Gastrocnemius medialis (tissue), 4 donors: ENCODE data around the gene GTF3C1. TPM values are rescaled to one million over a fixed set of nuclear protein-coding genes. Genes with fewer than 3 reads are reported as not detected.

ENCODE experiments used
- ATAC-seq, 2 donors: fragments of 150-250 bp; one replicate each; pipeline ENCODE4 v1.9.1; 2016
- DNase-seq, 2 donors: peaks; one replicate each; pipeline ENCODE4 v3.0.0-alpha.2; 2019
- H3K27ac ChIP-seq, 4 donors: fragments of 200-600 bp; sonication (generic); 1 replicate in 1 of 4; 2 replicates in 3 of 4; pipeline ENCODE4 v1.5.1; 2016 to 2018; ENCODE audit warnings: mild to moderate bottlenecking in 2 of 4, moderate library complexity in 1 of 4
- H3K27me3 ChIP-seq, 3 donors: fragments of 200-600 bp; sonication (generic) in 2 of 3; 1 replicate in 1 of 3; 2 replicates in 2 of 3; pipeline versions ENCODE4 v1.5.1 to v1.6.0; 2016 to 2019; ENCODE audit warnings: mild to moderate bottlenecking in 1 of 3, moderate library complexity in 1 of 3
- H3K36me3 ChIP-seq, 2 donors: fragments of 200-600 bp; sonication (generic) in 1 of 2; one replicate each; pipeline ENCODE4 v1.5.1; 2017 to 2018
- H3K4me1 ChIP-seq, 2 donors: fragments of 200-600 bp; sonication (generic) in 1 of 2; one replicate each; pipeline ENCODE4 v1.5.1; 2016 to 2017; ENCODE audit warnings: mild to moderate bottlenecking in 2 of 2
- H3K4me3 ChIP-seq, 4 donors: fragments of 200-600 bp; sonication (generic) in 3 of 4; 1 replicate in 1 of 4; 2 replicates in 3 of 4; pipeline ENCODE4 v1.5.1; 2016 to 2019; ENCODE audit warnings: mild to moderate bottlenecking in 2 of 4
- H3K9me3 ChIP-seq, 3 donors: fragments of 200-600 bp; sonication (generic) in 2 of 3; 1 replicate in 1 of 3; 2 replicates in 2 of 3; pipeline ENCODE4 v1.5.1; 2016 to 2019
- POLR2A ChIP-seq, 2 donors: fragments of 450-650 bp; IDR thresholded peaks; one replicate each; pipeline ENCODE4 v1.6.1; 2017; ENCODE audit warnings: antibody characterized with exemption in 2 of 2, mild to moderate bottlenecking in 2 of 2, moderate library complexity in 2 of 2
- in situ Hi-C, 4 donors: fragments of 200-750 bp; cut with MboI; loops; one replicate each; pipeline versions ENCODE4 v1.15.0 to v1.8.0; 2017; ENCODE audit warnings: low sequenced_read_pairs in 4 of 4
- intact Hi-C: fragments of 100-400 bp; cut with DNase I; formaldehyde crosslinking; loops from one replicate; pipeline ENCODE4 v1.15.1; 2023; ENCODE audit warnings: low total_unique reads
- total RNA-seq, 4 donors: library from RNA; depleted of rRNA; stranded (reverse); fragments of >200 nt; gene quantifications; one replicate each; pipeline versions ENCODE4 v1.1.0 to v1.2.3, GENCODE V29; 2016
- TF ChIP-seq, protein P1 (sequence below), 5 experiments: fragments of 450-650 bp in 3 of 5; fragments of 200-600 bp in 2 of 5; sonication (generic) in 2 of 5; IDR thresholded peaks in 4 of 5; conservative IDR thresholded peaks in 1 of 5; 1 replicate in 4 of 5; 2 replicates in 1 of 5; pipeline ENCODE4 v1.5.1; 2016 to 2019; ENCODE audit warnings: antibody characterized with exemption in 5 of 5, mild to moderate bottlenecking in 3 of 5, moderate library complexity in 3 of 5

The GTF3C1 gene
- total RNA-seq, 4 donors from 2014 or later, result 52.0 to 108 (median 67.8) TPM

DNA sequence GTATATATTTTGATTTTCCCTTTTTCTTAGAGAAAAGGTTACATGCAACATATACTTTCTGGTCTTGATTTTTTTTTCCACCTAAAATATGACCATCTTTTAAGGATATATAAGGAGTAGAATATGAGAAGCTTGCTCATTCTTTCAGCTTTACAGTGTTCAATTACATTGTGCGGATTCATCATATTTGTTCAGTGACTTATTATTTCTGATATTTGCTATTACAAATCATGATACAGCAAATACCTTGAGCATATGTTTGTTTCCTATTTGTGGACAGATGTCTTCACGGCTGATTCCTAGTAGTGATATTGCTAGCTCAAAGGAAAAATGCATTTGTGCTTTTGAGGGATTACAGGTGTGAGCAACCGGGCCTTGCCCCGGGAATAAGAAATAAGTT is 18.4 kb upstream of the GTF3C1 start:
- peaks cover 0 to 5% of the 10 kb centered on the region in 2 donors for H3K4me1 ChIP-seq
- ATAC-seq (no peak), DNase-seq (no peak)
- TF ChIP-seq, protein P1, sequence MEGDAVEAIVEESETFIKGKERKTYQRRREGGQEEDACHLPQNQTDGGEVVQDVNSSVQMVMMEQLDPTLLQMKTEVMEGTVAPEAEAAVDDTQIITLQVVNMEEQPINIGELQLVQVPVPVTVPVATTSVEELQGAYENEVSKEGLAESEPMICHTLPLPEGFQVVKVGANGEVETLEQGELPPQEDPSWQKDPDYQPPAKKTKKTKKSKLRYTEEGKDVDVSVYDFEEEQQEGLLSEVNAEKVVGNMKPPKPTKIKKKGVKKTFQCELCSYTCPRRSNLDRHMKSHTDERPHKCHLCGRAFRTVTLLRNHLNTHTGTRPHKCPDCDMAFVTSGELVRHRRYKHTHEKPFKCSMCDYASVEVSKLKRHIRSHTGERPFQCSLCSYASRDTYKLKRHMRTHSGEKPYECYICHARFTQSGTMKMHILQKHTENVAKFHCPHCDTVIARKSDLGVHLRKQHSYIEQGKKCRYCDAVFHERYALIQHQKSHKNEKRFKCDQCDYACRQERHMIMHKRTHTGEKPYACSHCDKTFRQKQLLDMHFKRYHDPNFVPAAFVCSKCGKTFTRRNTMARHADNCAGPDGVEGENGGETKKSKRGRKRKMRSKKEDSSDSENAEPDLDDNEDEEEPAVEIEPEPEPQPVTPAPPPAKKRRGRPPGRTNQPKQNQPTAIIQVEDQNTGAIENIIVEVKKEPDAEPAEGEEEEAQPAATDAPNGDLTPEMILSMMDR (IDR thresholded peaks at IDR 0.05 in 4 of 5, conservative IDR thresholded peaks at IDR 0.05 in 1 of 5), result no peak
- TF ChIP-seq POLR2A (IDR thresholded peaks at IDR 0.05), result no peak
- no peak overlapping the region for H3K4me3 ChIP-seq
- H3K27me3 ChIP-seq, result no peaks in the 10 kb centered on the region
- H3K36me3 ChIP-seq, result no peaks in the 10 kb centered on the region
- in situ Hi-C loops, result loop anchor here in 1 of 4 donors (25.0 kb wide), 1 partner anchor 356 kb away; the partner anchor contains the start of gene KDM8
- no peak overlapping the region for H3K27ac ChIP-seq
- intact Hi-C loops, result no loop called here
- H3K9me3 ChIP-seq, result no peaks in the 10 kb centered on the region

DNA sequence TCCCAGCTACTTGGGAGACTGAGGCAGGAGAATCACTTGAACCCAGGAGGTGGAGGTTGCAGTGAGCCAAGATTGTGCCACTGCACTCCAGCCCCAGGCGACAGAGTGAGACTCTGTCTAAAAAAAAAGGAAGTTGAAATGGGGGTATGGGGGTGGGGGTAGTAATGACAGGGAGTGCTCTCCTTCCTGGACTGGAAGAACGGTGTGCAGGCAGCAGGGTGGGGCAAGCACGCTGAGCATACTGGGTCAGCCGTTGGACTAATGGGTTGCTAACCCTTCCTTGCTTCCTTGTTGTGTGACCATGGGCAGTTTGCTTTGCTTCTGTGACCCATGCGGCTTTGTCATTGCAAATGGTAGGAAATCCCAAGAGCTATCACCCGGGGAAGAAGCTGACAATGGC is 16.7 kb upstream of the GTF3C1 start:
- Histone ChIP-seq H3K36me3 (no peaks in the 10 kb centered on the region), H3K4me3 (no peak overlapping the region), H3K27ac (no peak overlapping the region), H3K4me1 (peaks cover 0 to 5% of the 10 kb centered on the region in 2 donors), H3K27me3 (no peaks in the 10 kb centered on the region), H3K9me3 (no peaks in the 10 kb centered on the region)
- in situ Hi-C loops (loop anchor here in 1 of 4 donors (25.0 kb wide), 1 partner anchor 354 kb away; the partner anchor contains the start of gene KDM8), intact Hi-C loops (no loop called here)
- TF ChIP-seq, protein P1 (IDR thresholded peaks at IDR 0.05 in 4 of 5, conservative IDR thresholded peaks at IDR 0.05 in 1 of 5), result no peak
- TF ChIP-seq POLR2A (IDR thresholded peaks at IDR 0.05), result no peak
- ATAC-seq (no peak), DNase-seq (no peak)

DNA sequence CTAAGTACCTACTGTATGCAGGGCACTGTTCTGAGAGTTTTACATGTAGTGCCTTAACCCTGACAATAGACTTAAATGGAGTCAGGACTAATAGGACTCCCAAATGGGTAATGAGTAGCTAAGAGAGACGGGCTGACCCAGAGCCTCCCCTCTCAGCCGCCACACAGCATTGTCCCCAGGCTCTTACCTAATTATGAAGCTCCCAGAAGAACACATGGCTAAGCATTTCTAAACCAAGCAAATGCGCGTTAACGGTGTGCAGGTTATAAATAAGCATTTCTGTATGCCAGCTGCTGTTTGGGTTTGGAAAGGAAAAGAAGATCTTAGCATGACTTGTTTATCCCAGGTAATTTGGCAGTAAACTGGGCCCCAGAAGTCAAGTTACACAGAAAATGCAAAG is 14.5 kb upstream of the GTF3C1 start:
- Histone ChIP-seq H3K4me1 (peaks cover 0 to 11% of the 10 kb centered on the region in 2 donors), H3K36me3 (no peaks in the 10 kb centered on the region), H3K4me3 (no peak overlapping the region), H3K27ac (no peak overlapping the region), H3K9me3 (no peaks in the 10 kb centered on the region), H3K27me3 (no peaks in the 10 kb centered on the region)
- DNase-seq (no peak), ATAC-seq (peak; percentile 30 to 53)
- TF ChIP-seq POLR2A (IDR thresholded peaks at IDR 0.05), result no peak
- TF ChIP-seq, protein P1 (IDR thresholded peaks at IDR 0.05 in 4 of 5, conservative IDR thresholded peaks at IDR 0.05 in 1 of 5), result no peak
- in situ Hi-C loops, result loop anchor here in 1 of 4 donors (25.0 kb wide), 1 partner anchor 352 kb away; the partner anchor contains the start of gene KDM8
- intact Hi-C loops, result no loop called here

DNA sequence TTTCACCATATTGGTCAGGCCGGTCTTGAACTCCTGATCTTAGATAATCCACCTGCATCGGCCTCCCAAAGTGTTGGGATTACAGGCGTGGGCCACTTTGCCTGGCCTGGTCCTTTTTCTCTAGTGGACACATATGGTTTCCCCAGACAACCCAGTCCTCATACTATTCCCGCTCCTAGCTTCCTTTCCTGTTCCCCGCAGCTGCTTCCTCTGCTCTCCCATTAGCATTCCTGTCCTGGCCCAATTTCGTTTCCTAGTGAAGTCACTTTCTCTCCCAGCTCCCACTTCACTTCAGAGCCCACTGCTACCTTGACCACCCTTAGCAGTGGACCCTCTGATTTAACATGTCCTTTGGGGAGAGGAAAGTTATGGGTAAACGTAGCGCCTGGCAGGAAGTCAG is 11.5 kb upstream of the GTF3C1 start:
- no peak for ATAC-seq
- H3K36me3 ChIP-seq, result no peaks in the 10 kb centered on the region
- intact Hi-C loops, result no loop called here

DNA sequence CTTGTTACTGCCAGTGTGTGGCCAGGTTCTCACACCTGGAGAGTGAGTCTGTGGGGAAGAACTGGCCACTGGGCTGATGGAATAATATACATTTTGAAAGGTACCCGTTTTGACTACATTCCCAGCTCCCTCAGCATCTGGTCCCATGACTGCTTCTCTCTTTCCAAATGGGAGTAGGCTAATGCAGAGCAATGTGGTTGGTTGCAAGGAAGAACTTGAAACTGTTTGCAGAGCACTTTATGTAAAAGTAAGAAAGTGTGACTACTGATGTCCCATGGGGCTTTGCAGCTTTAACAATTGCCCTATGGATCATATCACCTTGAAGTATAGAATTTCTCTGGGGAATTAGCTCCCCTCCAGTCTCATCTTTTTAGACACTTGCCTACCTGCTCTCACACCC is 9.2 kb upstream of the GTF3C1 start:
- no peak overlapping the region for H3K4me3 ChIP-seq
- DNase-seq (no peak), ATAC-seq (no peak)
- no peaks in the 10 kb centered on the region for H3K36me3 ChIP-seq
- intact Hi-C loops (no loop called here), in situ Hi-C loops (loop anchor here in 1 of 4 donors (25.0 kb wide), 1 partner anchor 347 kb away; the partner anchor contains the start of gene KDM8)
- H3K27me3 ChIP-seq, result no peaks in the 10 kb centered on the region
- peaks cover 0 to 6% of the 10 kb centered on the region in 2 donors for H3K4me1 ChIP-seq
- no peak overlapping the region for H3K27ac ChIP-seq
- H3K9me3 ChIP-seq, result no peaks in the 10 kb centered on the region
- TF ChIP-seq, protein P1 (IDR thresholded peaks at IDR 0.05 in 4 of 5, conservative IDR thresholded peaks at IDR 0.05 in 1 of 5), result no peak
- no peak for TF ChIP-seq POLR2A (IDR thresholded peaks at IDR 0.05)

More for the DNA sequence above, 11.5 kb upstream of the GTF3C1 start:
- DNase-seq, result no peak
- peak overlapping the region in 1 of 4 donors; percentile 61 for H3K27ac ChIP-seq
- peaks cover 0 to 11% of the 10 kb centered on the region in 2 donors for H3K4me1 ChIP-seq
- no peaks in the 10 kb centered on the region for H3K27me3 ChIP-seq
- in situ Hi-C loops, result loop anchor here in 1 of 4 donors (25.0 kb wide), 1 partner anchor 349 kb away; the partner anchor contains the start of gene KDM8
- TF ChIP-seq POLR2A (IDR thresholded peaks at IDR 0.05), result no peak
- H3K9me3 ChIP-seq, result no peaks in the 10 kb centered on the region
- no peak overlapping the region for H3K4me3 ChIP-seq
